ENCODE data around the gene SPON2. TPM values are rescaled to one million over a fixed set of nuclear protein-coding genes. Genes with fewer than 3 reads are reported as not detected.
A peak's percentile ranks its signal among the peaks of the same experiment; 100 is the strongest.

SPON2 gene
- total RNA-seq, 5 donors from 2014 or later (not counting 1 experiment from before 2014, with no cell fraction given), result 13.6 to 39.8 (median 18.9) TPM

GRCh38 chr4:1170156-1170975 is 2.0 kb downstream of the SPON2 start:
- peak overlapping the region; percentile 19 to 26 for H3K4me3 ChIP-seq (ENCODE audit: control insufficient read depth in 1 of 2, extremely low read depth in 1 of 2, low read length in 1 of 2)
- no peak overlapping the region for H3K27ac ChIP-seq (ENCODE audit: low read length)
- H3K9me3 ChIP-seq, result no peaks in the 10 kb centered on the region
- peaks cover 0 to 2% of the 10 kb centered on the region in 2 donors for H3K36me3 ChIP-seq (ENCODE audit: control insufficient read depth in 2 of 2, extremely low read depth in 1 of 2, insufficient read depth in 1 of 2, low read length in 1 of 2)
- ChIA-PET CTCF (interaction anchor here in 1 of 2 donors (1.0 kb wide), 1 partner anchor 47 kb away, joined by 3 read pairs; no protein-coding TSS in a partner anchor), POLR2A (no interaction called here)
- WGBS (ENCODE audit: insufficient coverage), result 85% methylated on average over 24 of the region's 37 CpGs
- peaks cover 0 to 74% of the 10 kb centered on the region in 2 experiments for H3K27me3 ChIP-seq (replicated peaks in 1 of 2; ENCODE audit: control insufficient read depth in 2 of 2, extremely low read depth in 1 of 2, insufficient read depth in 2 of 2, low read length in 1 of 2)
- H3K36me3 Mint-ChIP-seq, result no peaks in the 10 kb centered on the region
- H3K27me3 Mint-ChIP-seq, result peaks cover 6 to 20% of the 10 kb centered on the region in 2 donors
- DNase-seq (no peak), ATAC-seq (replicated peaks in 1 of 4) (no peak)
- no peaks in the 10 kb centered on the region for H3K9me3 Mint-ChIP-seq
- peak overlapping the region; percentile 31 to 65 (median 60) for H3K4me3 Mint-ChIP-seq
- H3K4me1 ChIP-seq (ENCODE audit: control insufficient read depth in 1 of 2, extremely low read depth in 1 of 2, insufficient read depth in 2 of 2, low read length in 2 of 2), result peaks cover 3 to 68% of the 10 kb centered on the region in 2 experiments
- no peak overlapping the region for H3K27ac Mint-ChIP-seq
- H3K4me1 Mint-ChIP-seq, result peaks cover 27 to 34% (median 33%) of the 10 kb centered on the region in 3 donors

- H3K36me3 ChIP-seq (ENCODE audit: control insufficient read depth in 2 of 2, extremely low read depth in 1 of 2, insufficient read depth in 1 of 2, low read length in 1 of 2), result peaks cover 0 to 2% of the 10 kb centered on the region in 2 donors
- H3K4me1 Mint-ChIP-seq, result peaks cover 27 to 34% (median 33%) of the 10 kb centered on the region in 3 donors
- H3K27ac Mint-ChIP-seq, result no peak overlapping the region
- no peak overlapping the region for H3K27ac ChIP-seq (ENCODE audit: low read length)
- peaks cover 6 to 22% of the 10 kb centered on the region in 2 donors for H3K27me3 Mint-ChIP-seq
- peaks cover 3 to 68% of the 10 kb centered on the region in 2 experiments for H3K4me1 ChIP-seq (ENCODE audit: control insufficient read depth in 1 of 2, extremely low read depth in 1 of 2, insufficient read depth in 2 of 2, low read length in 2 of 2)
- POLR2A ChIA-PET, result interaction anchor here in 1 of 2 donors (0.5 kb wide), 1 partner anchor 28 kb away, joined by 5 read pairs; no protein-coding TSS in a partner anchor
- H3K36me3 Mint-ChIP-seq, result no peaks in the 10 kb centered on the region
- no peaks in the 10 kb centered on the region for H3K9me3 ChIP-seq
- H3K4me3 Mint-ChIP-seq, result peak overlapping the region in 1 of 3 donors; percentile 65
- H3K4me3 ChIP-seq (ENCODE audit: control insufficient read depth in 1 of 2, extremely low read depth in 1 of 2, low read length in 1 of 2), result no peak overlapping the region
- CTCF ChIA-PET, result no interaction called here
- no peaks in the 10 kb centered on the region for H3K9me3 Mint-ChIP-seq
- no peak for DNase-seq
- H3K27me3 ChIP-seq (replicated peaks in 1 of 2; ENCODE audit: control insufficient read depth in 2 of 2, extremely low read depth in 1 of 2, insufficient read depth in 2 of 2, low read length in 1 of 2), result peaks cover 0 to 68% of the 10 kb centered on the region in 2 experiments
- 89% methylated on average over 13 of the region's 13 CpGs for WGBS (ENCODE audit: insufficient coverage)
- no peak for ATAC-seq (replicated peaks in 1 of 4)
Measured at GRCh38 chr4:1169691-1170096, 2.7 kb downstream of the SPON2 start.

- POLR2A ChIA-PET, result interaction anchor here in 1 of 2 donors (0.5 kb wide), 1 partner anchor 28 kb away, joined by 5 read pairs; no protein-coding TSS in a partner anchor
- no peaks in the 10 kb centered on the region for H3K36me3 Mint-ChIP-seq
- peak overlapping the region in 2 of 3 donors; percentile 53 to 84 for H3K4me3 Mint-ChIP-seq
Measured at GRCh38 chr4:1169171-1169671, 3.2 kb downstream of the SPON2 start.

GRCh38 chr4:1168191-1169101 is 3.9 kb downstream of the SPON2 start:
- peak overlapping the region; percentile 88 to 91 for H3K4me3 ChIP-seq (ENCODE audit: control insufficient read depth in 1 of 2, extremely low read depth in 1 of 2, low read length in 1 of 2)
- H3K27ac ChIP-seq (ENCODE audit: low read length), result peak overlapping the region; percentile 66
- CTCF ChIA-PET, result interaction anchor here (0.7 to 2.3 kb wide), 8 partner anchors 11 to 178 kb away, joined by 3 to 17 read pairs (median 6); no protein-coding TSS in a partner anchor
- Mint-ChIP-seq H3K27ac (no peak overlapping the region), H3K36me3 (no peaks in the 10 kb centered on the region), H3K4me1 (peaks cover 27 to 33% (median 30%) of the 10 kb centered on the region in 3 donors), H3K27me3 (peaks cover 6 to 17% of the 10 kb centered on the region in 2 donors), H3K4me3 (peak overlapping the region; percentile 79 to 84 (median 83)), H3K9me3 (no peaks in the 10 kb centered on the region)
- ATAC-seq (replicated peaks in 1 of 4), result no peak
- H3K4me1 ChIP-seq (ENCODE audit: control insufficient read depth in 1 of 2, extremely low read depth in 1 of 2, insufficient read depth in 2 of 2, low read length in 2 of 2), result peaks cover 3 to 68% of the 10 kb centered on the region in 2 experiments
- no peaks in the 10 kb centered on the region for H3K9me3 ChIP-seq
- peaks cover 0 to 2% of the 10 kb centered on the region in 2 donors for H3K36me3 ChIP-seq (ENCODE audit: control insufficient read depth in 2 of 2, extremely low read depth in 1 of 2, insufficient read depth in 1 of 2, low read length in 1 of 2)
- H3K27me3 ChIP-seq (replicated peaks in 1 of 2; ENCODE audit: control insufficient read depth in 2 of 2, extremely low read depth in 1 of 2, insufficient read depth in 2 of 2, low read length in 1 of 2), result peaks cover 0 to 63% of the 10 kb centered on the region in 2 experiments
- DNase-seq, result peak in 1 of 35 experiments; percentile 20
- POLR2A ChIA-PET, result no interaction called here
- WGBS (ENCODE audit: insufficient coverage), result 84% methylated on average over 16 of the region's 21 CpGs

More at GRCh38 chr4:1169171-1169671, 3.2 kb downstream of the SPON2 start:
- DNase-seq (no peak), ATAC-seq (replicated peaks in 1 of 4) (no peak)
- WGBS (ENCODE audit: insufficient coverage), result 90% methylated on average over 17 of the region's 17 CpGs
- H3K4me3 ChIP-seq (ENCODE audit: control insufficient read depth in 1 of 2, extremely low read depth in 1 of 2, low read length in 1 of 2), result no peak overlapping the region
- no peak overlapping the region for H3K27ac Mint-ChIP-seq
- H3K4me1 Mint-ChIP-seq, result peaks cover 27 to 34% (median 33%) of the 10 kb centered on the region in 3 donors
- CTCF ChIA-PET, result no interaction called here
- H3K27me3 Mint-ChIP-seq, result peaks cover 6 to 22% of the 10 kb centered on the region in 2 donors
- H3K27ac ChIP-seq (ENCODE audit: low read length), result no peak overlapping the region
- H3K27me3 ChIP-seq (replicated peaks in 1 of 2; ENCODE audit: control insufficient read depth in 2 of 2, extremely low read depth in 1 of 2, insufficient read depth in 2 of 2, low read length in 1 of 2), result peaks cover 0 to 68% of the 10 kb centered on the region in 2 experiments
- H3K9me3 ChIP-seq, result no peaks in the 10 kb centered on the region
- H3K36me3 ChIP-seq (ENCODE audit: control insufficient read depth in 2 of 2, extremely low read depth in 1 of 2, insufficient read depth in 1 of 2, low read length in 1 of 2), result peaks cover 0 to 2% of the 10 kb centered on the region in 2 donors
- no peaks in the 10 kb centered on the region for H3K9me3 Mint-ChIP-seq
- peaks cover 3 to 68% of the 10 kb centered on the region in 2 experiments for H3K4me1 ChIP-seq (ENCODE audit: control insufficient read depth in 1 of 2, extremely low read depth in 1 of 2, insufficient read depth in 2 of 2, low read length in 2 of 2)

GRCh38 chr4:1167244-1167949 is 5.0 kb downstream of the SPON2 start:
- peak overlapping the region; percentile 79 to 84 (median 83) for H3K4me3 Mint-ChIP-seq
- H3K36me3 ChIP-seq (ENCODE audit: control insufficient read depth in 2 of 2, extremely low read depth in 1 of 2, insufficient read depth in 1 of 2, low read length in 1 of 2), result peaks cover 0 to 2% of the 10 kb centered on the region in 2 donors
- H3K27me3 Mint-ChIP-seq, result peaks cover 6 to 12% of the 10 kb centered on the region in 2 donors
- CTCF ChIA-PET, result interaction anchor here (0.5 to 2.3 kb wide), 11 partner anchors 12 to 179 kb away, joined by 3 to 17 read pairs (median 5); no protein-coding TSS in a partner anchor
- H3K36me3 Mint-ChIP-seq, result no peaks in the 10 kb centered on the region
- peaks cover 27 to 33% (median 27%) of the 10 kb centered on the region in 3 donors for H3K4me1 Mint-ChIP-seq
- 1% methylated on average over 47 of the region's 51 CpGs for WGBS (ENCODE audit: insufficient coverage)
- no peaks in the 10 kb centered on the region for H3K9me3 ChIP-seq
- DNase-seq (peak; percentile 66 to 95 (median 87)), ATAC-seq (replicated peaks in 1 of 4) (peak; percentile 85 to 89 (median 88))
- peaks cover 0 to 54% of the 10 kb centered on the region in 2 experiments for H3K27me3 ChIP-seq (replicated peaks in 1 of 2; ENCODE audit: control insufficient read depth in 2 of 2, extremely low read depth in 1 of 2, insufficient read depth in 2 of 2, low read length in 1 of 2)
- H3K27ac ChIP-seq (ENCODE audit: low read length), result peak overlapping the region; percentile 66
- peak overlapping the region; percentile 40 to 58 for H3K27ac Mint-ChIP-seq
- H3K4me3 ChIP-seq (ENCODE audit: control insufficient read depth in 1 of 2, extremely low read depth in 1 of 2, low read length in 1 of 2), result peak overlapping the region; percentile 88 to 91
- POLR2A ChIA-PET, result no interaction called here
- H3K4me1 ChIP-seq (ENCODE audit: control insufficient read depth in 1 of 2, extremely low read depth in 1 of 2, insufficient read depth in 2 of 2, low read length in 2 of 2), result peaks cover 3 to 60% of the 10 kb centered on the region in 2 experiments
- no peaks in the 10 kb centered on the region for H3K9me3 Mint-ChIP-seq

All from T-cell (primary cell).